Keratinocyte (primary cell): ENCODE results near the gene PTGES. TPM values are rescaled to one million over a fixed set of nuclear protein-coding genes. Genes with fewer than 3 reads are reported as not detected.

Experiments used
- DNase-seq: peaks from one replicate; pipeline ENCODE4 v3.0.0-alpha.2; 2011; ENCODE audit warnings: low read depth, missing footprints, low spot score
- FAIRE-seq: peaks from 2 replicates; lab custom pipeline; 2011; peaks lifted over from hg19 to GRCh38; lab: Jason Lieb, UNC
- H2AFZ ChIP-seq: 2 replicates; pipeline ENCODE4 v1.6.0; 2012; ENCODE audit warnings: low read length, control low read depth, inconsistent platforms; ENCODE audit not compliant: control insufficient read depth
- H3K27ac ChIP-seq: 2 replicates; pipeline ENCODE4 v1.5.1; 2011; ENCODE audit warnings: low read length; ENCODE audit not compliant: control insufficient read depth, insufficient read depth
- H3K27me3 ChIP-seq: 3 replicates; pipeline ENCODE4 v1.6.0; 2011; ENCODE audit warnings: low read length; ENCODE audit not compliant: control insufficient read depth, insufficient read depth; ENCODE audit errors: extremely low read depth
- H3K36me3 ChIP-seq, 2 experiments: 2 replicates in 1 of 2; 3 replicates in 1 of 2; pipeline ENCODE4 v1.5.1; 2011; ENCODE audit warnings: low read length in 2 of 2, mild to moderate bottlenecking in 1 of 2; ENCODE audit not compliant: control insufficient read depth in 2 of 2, insufficient read depth in 2 of 2; ENCODE audit errors: extremely low read depth in 1 of 2
- H3K4me1 ChIP-seq: 3 replicates; pipeline ENCODE4 v1.5.1; 2011; ENCODE audit warnings: low read length; ENCODE audit not compliant: control insufficient read depth, insufficient read depth; ENCODE audit errors: extremely low read depth
- H3K4me2 ChIP-seq: 3 replicates; pipeline ENCODE4 v1.6.0; 2011; ENCODE audit warnings: low read depth, low read length; ENCODE audit not compliant: control insufficient read depth, insufficient read depth; ENCODE audit errors: extremely low read depth
- H3K4me3 ChIP-seq, 3 experiments: fragments of 200-600 bp in 1 of 3; sonication (generic) in 1 of 3; 2 replicates in 2 of 3; 3 replicates in 1 of 3; pipeline ENCODE4 v1.5.1; 2011 to 2016; ENCODE audit warnings: low read length in 3 of 3, mild to moderate bottlenecking in 3 of 3, control low read depth in 2 of 3, inconsistent platforms in 1 of 3, low read depth in 1 of 3, mixed read lengths in 1 of 3, mixed run types in 1 of 3, moderate library complexity in 1 of 3; ENCODE audit not compliant: control insufficient read depth in 2 of 3, insufficient read depth in 2 of 3; ENCODE audit errors: extremely low read depth in 1 of 3
- H3K79me2 ChIP-seq: 2 replicates; pipeline ENCODE4 v1.6.0; 2012; ENCODE audit warnings: low read length; ENCODE audit not compliant: control insufficient read depth, insufficient read depth
- H3K9ac ChIP-seq: 3 replicates; pipeline ENCODE4 v1.6.0; 2011; ENCODE audit warnings: low read length; ENCODE audit not compliant: control insufficient read depth, insufficient read depth; ENCODE audit errors: extremely low read depth
- H3K9me1 ChIP-seq: 3 replicates; pipeline ENCODE4 v1.6.0; 2011; ENCODE audit warnings: low read length; ENCODE audit not compliant: control insufficient read depth, insufficient read depth; ENCODE audit errors: extremely low read depth
- H3K9me3 ChIP-seq: 2 replicates; pipeline ENCODE4 v1.5.1; 2012; ENCODE audit warnings: low read depth, low read length; ENCODE audit not compliant: control insufficient read depth
- H4K20me1 ChIP-seq: 3 replicates; pipeline ENCODE4 v1.6.0; 2011; ENCODE audit warnings: low read length; ENCODE audit not compliant: control insufficient read depth, insufficient read depth; ENCODE audit errors: extremely low read depth
- CTCF ChIP-seq, 3 experiments: IDR thresholded peaks in 1 of 3; conservative IDR thresholded peaks in 1 of 3; optimal IDR thresholded peaks in 1 of 3; 2 replicates in 2 of 3; 3 replicates in 1 of 3; pipeline versions ENCODE3 to v1.5.1; 2011; ENCODE audit warnings: low read length in 3 of 3, mild to moderate bottlenecking in 3 of 3, moderate library complexity in 2 of 3, control low read depth in 1 of 3, inconsistent platforms in 1 of 3; ENCODE audit not compliant: insufficient read depth in 2 of 3; ENCODE audit errors: extremely low read depth in 1 of 3
- EZH2 ChIP-seq: IDR thresholded peaks from one replicate; pipeline ENCODE4 v1.6.1; 2012; ENCODE audit warnings: inconsistent platforms, mild to moderate bottlenecking, low read length, moderate library complexity
- dilution Hi-C: fragments of 300-500 bp; cut with MboI; formaldehyde crosslinking; loops from one replicate; pipeline ENCODE4 v1.7.0; 2020; ENCODE audit warnings: low sequenced_read_pairs; ENCODE audit not compliant: extremely low pct_ligation_motif_present
- polyA plus RNA-seq, 5 experiments: library from polyadenylated mRNA; depleted of rRNA in 3 of 5; stranded (reverse) in 3 of 5; stranded (forward) in 1 of 5; unstranded in 1 of 5; fragments of >200 nt; gene quantifications; 1 replicate in 1 of 5; 2 replicates in 3 of 5; 3 replicates in 1 of 5; pipeline versions ENCODE4 v1.2.1 to v1.2.3, GENCODE V29; 2011 to 2012; ENCODE audit warnings: missing spikeins in 2 of 5, low read depth in 1 of 5, low replicate concordance in 1 of 5

PTGES gene
- polyA plus RNA-seq, 1 donor (not counting 4 experiments of a cell fraction or from before 2014, with no cell fraction given) = 19.7 TPM

- Histone ChIP-seq H4K20me1 (no peaks in the 10 kb centered on the region), H3K4me1 (no peaks in the 10 kb centered on the region), H3K27ac (no peak overlapping the region), H3K27me3 (peaks cover 2% of the 10 kb centered on the region), H3K36me3 (no peaks in the 10 kb centered on the region), H3K79me2 (no peaks in the 10 kb centered on the region), H3K4me3 (no peak overlapping the region), H3K9ac (no peak overlapping the region), H3K4me2 (no peak overlapping the region), H2AFZ (no peak overlapping the region), H3K9me3 (no peaks in the 10 kb centered on the region), H3K9me1 (no peaks in the 10 kb centered on the region)
- TF ChIP-seq CTCF (optimal IDR thresholded peaks at IDR 0.05 in 1 of 3, IDR thresholded peaks at IDR 0.05 in 1 of 3, conservative IDR thresholded peaks at IDR 0.05 in 1 of 3; ENCODE audit: extremely low read depth in 1 of 3, insufficient read depth in 2 of 3, low read length in 3 of 3) (no peak), EZH2 (no peak)
- DNase-seq (no peak), FAIRE-seq (no peak)
- dilution Hi-C loops = no loop called here
These were observed 34.9 kb downstream of the PTGES start for GRCh38 chr9:129717991-129718390.

GRCh38 chr9:129716091-129716490, 36.8 kb downstream of the PTGES start:
- Histone ChIP-seq H3K4me2 (no peak overlapping the region), H3K9me3 (no peaks in the 10 kb centered on the region), H4K20me1 (no peaks in the 10 kb centered on the region), H3K27me3 (peaks cover 4% of the 10 kb centered on the region), H3K79me2 (no peaks in the 10 kb centered on the region), H3K4me1 (no peaks in the 10 kb centered on the region), H3K36me3 (no peaks in the 10 kb centered on the region), H2AFZ (no peak overlapping the region), H3K9me1 (no peaks in the 10 kb centered on the region), H3K9ac (no peak overlapping the region), H3K4me3 (no peak overlapping the region), H3K27ac (no peak overlapping the region)
- TF ChIP-seq CTCF (optimal IDR thresholded peaks at IDR 0.05 in 1 of 3, IDR thresholded peaks at IDR 0.05 in 1 of 3, conservative IDR thresholded peaks at IDR 0.05 in 1 of 3; ENCODE audit: extremely low read depth in 1 of 3, insufficient read depth in 2 of 3, low read length in 3 of 3) (no peak), EZH2 (no peak)
- no peak for DNase-seq
- dilution Hi-C loops = no loop called here
- FAIRE-seq = no peak
